Mesendoderm (in vitro differentiated cells): ENCODE data around the gene KDM3B.

Experiments used
- DNase-seq: peaks from one replicate; pipeline ENCODE4 v3.0.0; 2013
- H2AK5ac ChIP-seq: 2 replicates; pipeline ENCODE4 v1.6.1; 2013; ENCODE audit warnings: low read length, inconsistent platforms
- H2BK120ac ChIP-seq: 2 replicates; pipeline ENCODE4 v1.6.1; 2013; ENCODE audit warnings: low read depth, mild to moderate bottlenecking, low read length, moderate library complexity, mixed read lengths
- H2BK15ac ChIP-seq: replicated peaks from 2 replicates; pipeline ENCODE4 v1.6.1; 2013; ENCODE audit warnings: low read depth, mild to moderate bottlenecking, moderate library complexity
- H2BK5ac ChIP-seq: 2 replicates; pipeline ENCODE4 v1.6.1; 2013; ENCODE audit warnings: low read length, inconsistent platforms
- H3K18ac ChIP-seq: 2 replicates; pipeline ENCODE4 v1.6.1; 2013; ENCODE audit warnings: mild to moderate bottlenecking, low read length, mixed read lengths
- H3K23ac ChIP-seq: one replicate; pipeline ENCODE4 v1.6.1; 2013; ENCODE audit warnings: low read length
- H3K27ac ChIP-seq: 2 replicates; pipeline ENCODE4 v1.5.1; 2013; ENCODE audit warnings: low read depth, mild to moderate bottlenecking, inconsistent platforms, low read length, moderate library complexity
- H3K27me3 ChIP-seq: 2 replicates; pipeline ENCODE4 v1.6.1; 2013; ENCODE audit warnings: low read length, control low read depth, mild to moderate bottlenecking, inconsistent platforms; ENCODE audit not compliant: insufficient read depth, poor library complexity
- H3K36me3 ChIP-seq: 2 replicates; pipeline ENCODE4 v1.6.1; 2013; ENCODE audit warnings: low read length, inconsistent platforms; ENCODE audit not compliant: control insufficient read depth, insufficient read depth
- H3K4ac ChIP-seq: one replicate; pipeline ENCODE4 v1.6.1; 2013; ENCODE audit warnings: low read depth, mild to moderate bottlenecking, low read length, moderate library complexity
- H3K4me1 ChIP-seq: 2 replicates; pipeline ENCODE4 v1.6.1; 2013; ENCODE audit warnings: low read depth, low read length, inconsistent platforms; ENCODE audit not compliant: control insufficient read depth
- H3K4me2 ChIP-seq: 2 replicates; pipeline ENCODE4 v1.6.1; 2013; ENCODE audit warnings: low read length
- H3K4me3 ChIP-seq: 2 replicates; pipeline ENCODE4 v1.5.1; 2013; ENCODE audit warnings: mild to moderate bottlenecking, low read length
- H3K56ac ChIP-seq: one replicate; pipeline ENCODE4 v1.6.1; 2013; ENCODE audit warnings: low read length
- H3K79me1 ChIP-seq: 2 replicates; pipeline ENCODE4 v1.6.1; 2013; ENCODE audit warnings: low read length, inconsistent platforms
- H3K79me2 ChIP-seq: 2 replicates; pipeline ENCODE4 v1.6.1; 2013; ENCODE audit warnings: mild to moderate bottlenecking, low read length; ENCODE audit not compliant: control insufficient read depth, insufficient read depth
- H3K9ac ChIP-seq: 2 replicates; pipeline ENCODE4 v1.6.1; 2013; ENCODE audit warnings: low read length, inconsistent platforms
- H4K5ac ChIP-seq: one replicate; pipeline ENCODE4 v1.6.1; 2013; ENCODE audit warnings: low read length
- H4K8ac ChIP-seq: one replicate; pipeline ENCODE4 v1.6.1; 2013; ENCODE audit warnings: low read depth, mild to moderate bottlenecking, control low read depth, low read length, moderate library complexity
- WGBS: extraction: QIAGEN DNeasy Blood & Tissue Kit; methylation state at CpG from one replicate; pipeline ENCODE4 v1.1.7; 2013; ENCODE audit warnings: low lambda C conversion rate, missing lambda C conversion rate; ENCODE audit not compliant: insufficient coverage; ENCODE audit errors: extremely low coverage; 5-methylcytosine and 5-hydroxymethylcytosine counted together

The KDM3B gene

DNA sequence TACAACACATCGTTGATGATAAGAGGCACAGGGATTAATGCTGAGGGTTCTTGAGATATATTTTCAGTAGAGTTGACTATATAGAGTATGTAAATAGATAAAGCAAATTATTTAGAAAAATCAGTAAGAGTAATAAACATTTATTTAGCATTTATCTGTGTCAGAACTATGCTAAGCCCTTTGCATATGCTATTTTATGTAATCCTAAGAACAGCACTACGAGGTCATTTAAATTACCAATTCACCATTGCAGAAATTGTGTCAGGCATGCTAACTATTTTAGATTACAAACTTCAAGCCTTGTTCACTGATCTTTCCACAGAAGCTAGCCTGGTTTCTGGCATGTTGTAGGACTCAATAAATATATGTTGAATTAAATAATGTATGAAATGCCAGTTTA lies 66.0 kb downstream of the KDM3B start:
- no peak overlapping the region for H2BK5ac ChIP-seq
- H3K27me3 ChIP-seq: no peaks in the 10 kb centered on the region
- no peak overlapping the region for H2BK120ac ChIP-seq
- no peak overlapping the region for H3K27ac ChIP-seq
- no peak overlapping the region for H4K5ac ChIP-seq
- H3K56ac ChIP-seq: no peak overlapping the region
- H3K18ac ChIP-seq: no peak overlapping the region
- no peak overlapping the region for H3K4me3 ChIP-seq
- no peak overlapping the region for H3K9ac ChIP-seq
- H3K79me2 ChIP-seq: no peaks in the 10 kb centered on the region
- no peak overlapping the region for H3K4ac ChIP-seq
- H3K4me1 ChIP-seq: no peaks in the 10 kb centered on the region
- H3K79me1 ChIP-seq: no peaks in the 10 kb centered on the region
- no CpG with 5 or more reads among the region's 2 CpGs for WGBS
- DNase-seq: no peak
- H2BK15ac ChIP-seq: no peak overlapping the region
- no peak overlapping the region for H3K4me2 ChIP-seq
- H4K8ac ChIP-seq: no peak overlapping the region
- H3K36me3 ChIP-seq: peaks cover 6% of the 10 kb centered on the region
- H2AK5ac ChIP-seq: no peak overlapping the region
- no peak overlapping the region for H3K23ac ChIP-seq

DNA sequence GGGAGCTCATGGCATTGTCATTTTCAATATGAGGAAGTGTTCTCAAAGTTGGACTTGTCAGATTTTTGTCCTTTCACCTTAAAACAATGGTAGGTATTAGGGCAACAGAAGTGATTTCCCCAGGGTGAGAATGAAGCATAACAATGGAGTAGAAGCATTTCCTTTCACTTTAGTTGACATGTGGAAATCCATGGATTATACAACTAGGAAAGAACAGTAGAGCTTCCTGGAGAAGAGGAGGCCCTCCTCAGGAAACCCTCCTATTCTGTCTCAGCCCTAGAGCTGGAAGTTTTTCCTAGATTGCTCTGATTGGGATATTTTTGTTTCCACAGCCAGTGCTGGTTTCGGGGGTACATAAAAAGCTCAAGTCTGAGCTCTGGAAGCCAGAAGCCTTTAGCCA lies 72.6 kb downstream of the KDM3B start:
- H3K18ac ChIP-seq: no peak overlapping the region
- no CpG with 5 or more reads among the region's 1 CpG for WGBS
- H3K56ac ChIP-seq: no peak overlapping the region
- H3K79me2 ChIP-seq: no peaks in the 10 kb centered on the region
- H2BK15ac ChIP-seq: no peak overlapping the region
- peaks cover 11% of the 10 kb centered on the region for H3K36me3 ChIP-seq
- DNase-seq: no peak
- H2BK120ac ChIP-seq: no peak overlapping the region
- no peak overlapping the region for H3K4ac ChIP-seq
- H2AK5ac ChIP-seq: no peak overlapping the region
- no peak overlapping the region for H3K27ac ChIP-seq
- no peak overlapping the region for H3K9ac ChIP-seq
- no peak overlapping the region for H3K4me2 ChIP-seq
- no peak overlapping the region for H4K5ac ChIP-seq
- H3K23ac ChIP-seq: no peak overlapping the region
- H4K8ac ChIP-seq: no peak overlapping the region
- no peak overlapping the region for H2BK5ac ChIP-seq
- H3K4me3 ChIP-seq: no peak overlapping the region
- no peaks in the 10 kb centered on the region for H3K27me3 ChIP-seq
- H3K79me1 ChIP-seq: no peaks in the 10 kb centered on the region
- no peaks in the 10 kb centered on the region for H3K4me1 ChIP-seq

DNA sequence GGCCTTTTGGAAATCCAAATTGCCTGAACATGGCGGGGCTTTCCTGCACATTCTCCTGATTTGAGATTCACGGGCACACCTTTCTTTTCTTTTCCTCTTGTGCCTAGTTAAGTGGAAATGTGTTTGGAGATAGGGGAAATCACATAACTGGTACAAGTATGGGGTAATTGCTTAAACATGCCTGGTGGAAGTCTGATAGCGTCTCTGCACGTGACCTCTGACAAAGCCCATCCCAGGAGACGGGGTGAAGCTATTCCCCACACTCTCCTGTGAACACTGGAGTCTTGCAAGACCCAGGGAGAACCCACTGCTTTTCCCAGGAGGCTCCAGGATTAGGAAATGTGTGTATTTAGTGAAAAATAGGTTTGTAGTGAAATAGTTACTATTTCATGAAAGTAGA lies 83.5 kb downstream of the KDM3B start:
- no peak overlapping the region for H2BK15ac ChIP-seq
- H2BK120ac ChIP-seq: no peak overlapping the region
- H3K56ac ChIP-seq: no peak overlapping the region
- H3K4me2 ChIP-seq: no peak overlapping the region
- H3K79me2 ChIP-seq: no peaks in the 10 kb centered on the region
- no peak overlapping the region for H4K5ac ChIP-seq
- H4K8ac ChIP-seq: no peak overlapping the region
- H2AK5ac ChIP-seq: no peak overlapping the region
- WGBS: no CpG with 5 or more reads among the region's 5 CpGs
- no peak overlapping the region for H3K4me3 ChIP-seq
- no peak for DNase-seq
- no peaks in the 10 kb centered on the region for H3K27me3 ChIP-seq
- no peak overlapping the region for H3K4ac ChIP-seq
- no peak overlapping the region for H3K18ac ChIP-seq
- H3K23ac ChIP-seq: no peak overlapping the region
- no peak overlapping the region for H3K27ac ChIP-seq
- H2BK5ac ChIP-seq: no peak overlapping the region
- peaks cover 14% of the 10 kb centered on the region for H3K36me3 ChIP-seq
- no peak overlapping the region for H3K9ac ChIP-seq
- no peaks in the 10 kb centered on the region for H3K79me1 ChIP-seq
- no peaks in the 10 kb centered on the region for H3K4me1 ChIP-seq

DNA sequence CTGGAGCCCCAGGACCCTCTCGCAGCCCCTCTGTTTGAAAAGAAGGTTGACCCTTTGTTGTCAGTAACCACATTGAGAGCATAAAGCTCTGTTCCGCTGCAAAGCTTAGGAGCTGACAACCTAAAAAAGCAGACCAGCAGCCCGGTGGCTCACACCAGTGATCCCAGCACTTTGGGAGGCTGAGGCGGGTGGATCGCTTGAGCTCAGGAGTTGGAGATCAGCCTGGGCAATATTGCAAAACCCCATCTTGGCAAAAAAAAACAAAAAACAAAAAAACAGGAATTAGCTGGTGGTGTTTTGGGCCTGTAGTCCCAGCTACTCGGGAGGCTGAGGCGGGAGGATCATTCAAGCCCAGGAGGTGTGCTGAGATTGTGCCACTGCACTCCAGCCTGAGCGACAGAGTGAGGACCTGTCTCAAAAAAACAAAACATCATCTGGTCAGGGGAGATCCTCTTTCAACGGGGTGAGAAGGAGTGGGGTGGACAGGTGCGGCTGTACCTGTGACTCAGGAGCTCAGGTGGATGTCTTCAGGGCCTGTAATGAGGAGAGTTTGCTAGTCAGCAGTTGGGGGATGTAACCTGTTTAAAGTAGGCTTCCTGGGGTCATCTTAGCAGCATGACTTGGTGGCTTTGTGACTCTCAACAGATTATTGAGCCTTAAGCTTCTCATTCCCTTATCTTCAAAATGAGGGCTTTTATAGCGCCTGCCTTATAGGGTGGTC lies 85.7 kb downstream of the KDM3B start:
- H3K79me1 ChIP-seq: no peaks in the 10 kb centered on the region
- peaks cover 10% of the 10 kb centered on the region for H3K36me3 ChIP-seq

DNA sequence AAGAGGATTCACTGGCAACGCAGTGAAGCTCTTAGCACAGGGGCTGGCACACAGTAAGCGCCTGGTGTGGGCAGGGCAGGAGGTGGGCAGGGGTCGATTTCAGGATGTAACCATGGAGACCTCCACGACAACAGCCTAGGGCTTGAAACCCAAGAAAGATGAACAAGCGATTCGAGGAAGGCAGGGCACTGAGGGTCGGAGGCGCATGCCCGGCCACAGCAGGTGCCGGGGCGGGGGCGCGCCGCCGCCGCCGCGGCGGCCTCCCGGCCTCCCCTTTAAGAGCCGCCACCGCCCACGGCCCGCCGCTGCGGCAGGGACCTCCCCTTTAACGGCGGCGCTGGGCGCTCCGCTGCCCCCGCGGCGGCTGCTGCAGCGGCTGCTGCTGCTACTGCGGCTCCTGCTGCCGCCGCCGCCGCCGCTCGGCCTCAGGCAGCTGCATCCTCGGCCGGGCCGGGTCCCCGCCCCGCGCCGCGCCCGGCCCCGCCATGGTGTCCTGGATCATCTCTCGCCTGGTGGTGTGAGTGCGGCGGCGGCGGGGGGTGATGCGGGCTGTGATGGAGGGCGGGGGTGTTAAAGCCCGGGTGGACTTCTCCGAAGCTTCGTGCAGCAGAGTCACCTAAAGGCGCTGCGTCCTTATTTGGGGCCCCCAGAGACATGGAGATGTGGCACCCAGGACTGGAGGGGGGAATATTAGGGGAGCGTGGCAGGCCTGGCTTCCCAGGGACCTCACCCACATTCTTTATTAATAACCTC lies 86.4 kb downstream of the KDM3B start, which contains the start of gene REEP2:
REEP2 (plus strand) TSS at position 334 of the 753 bp plus-strand sequence; CDS start at position 486, 152 bp downstream.
- DNase-seq: peak; percentile 79

More for the DNA sequence above, 85.7 kb downstream of the KDM3B start:
- Histone ChIP-seq H3K79me2 (no peaks in the 10 kb centered on the region), H3K27me3 (no peaks in the 10 kb centered on the region), H3K9ac (no peak overlapping the region), H2AK5ac (no peak overlapping the region), H2BK5ac (no peak overlapping the region), H3K23ac (no peak overlapping the region), H3K18ac (no peak overlapping the region), H4K5ac (no peak overlapping the region), H2BK15ac (no peak overlapping the region), H3K4me3 (no peak overlapping the region), H3K4me1 (no peaks in the 10 kb centered on the region), H3K27ac (no peak overlapping the region), H3K4ac (no peak overlapping the region), H2BK120ac (no peak overlapping the region), H3K56ac (no peak overlapping the region), H3K4me2 (peak overlapping the region; percentile 16), H4K8ac (no peak overlapping the region)
- DNase-seq: no peak
- WGBS: no CpG with 5 or more reads among the region's 11 CpGs

More for the DNA sequence above, 86.4 kb downstream of the KDM3B start, which contains the start of gene REEP2:
- H2BK15ac ChIP-seq: no peak within 1 kb of the TSS
- H4K8ac ChIP-seq: no peak within 1 kb of the TSS
- H3K4me3 ChIP-seq: peak within 1 kb of the TSS; percentile 15
- no CpG with 5 or more reads among the region's 65 CpGs for WGBS
- no peak within 1 kb of the TSS for H2BK120ac ChIP-seq
- H3K4me2 ChIP-seq: peak within 1 kb of the TSS; percentile 65
- no peaks in the 10 kb centered on the region for H3K79me2 ChIP-seq
- H3K4me1 ChIP-seq: no peaks in the 10 kb centered on the region
- H2BK5ac ChIP-seq: no peak within 1 kb of the TSS
- H3K23ac ChIP-seq: no peak within 1 kb of the TSS
- no peak within 1 kb of the TSS for H2AK5ac ChIP-seq
- H3K79me1 ChIP-seq: no peaks in the 10 kb centered on the region
- H3K27ac ChIP-seq: no peak within 1 kb of the TSS
- H3K27me3 ChIP-seq: no peaks in the 10 kb centered on the region
- no peak within 1 kb of the TSS for H4K5ac ChIP-seq
- peaks cover 10% of the 10 kb centered on the region for H3K36me3 ChIP-seq
- peak within 1 kb of the TSS; percentile 65 for H3K9ac ChIP-seq
- no peak within 1 kb of the TSS for H3K4ac ChIP-seq
- peak within 1 kb of the TSS; percentile 34 for H3K18ac ChIP-seq
- peak within 1 kb of the TSS; percentile 68 for H3K56ac ChIP-seq
